ENCODE results near the gene NFKB2. TPM values are rescaled to one million over a fixed set of nuclear protein-coding genes. Genes with fewer than 3 reads are reported as not detected.
A peak's percentile ranks its signal among the peaks of the same experiment; 100 is the strongest.

The NFKB2 gene
- total and polyA plus RNA-seq, 10 donors, result 34.7 to 161 (median 57.1) TPM

DNA sequence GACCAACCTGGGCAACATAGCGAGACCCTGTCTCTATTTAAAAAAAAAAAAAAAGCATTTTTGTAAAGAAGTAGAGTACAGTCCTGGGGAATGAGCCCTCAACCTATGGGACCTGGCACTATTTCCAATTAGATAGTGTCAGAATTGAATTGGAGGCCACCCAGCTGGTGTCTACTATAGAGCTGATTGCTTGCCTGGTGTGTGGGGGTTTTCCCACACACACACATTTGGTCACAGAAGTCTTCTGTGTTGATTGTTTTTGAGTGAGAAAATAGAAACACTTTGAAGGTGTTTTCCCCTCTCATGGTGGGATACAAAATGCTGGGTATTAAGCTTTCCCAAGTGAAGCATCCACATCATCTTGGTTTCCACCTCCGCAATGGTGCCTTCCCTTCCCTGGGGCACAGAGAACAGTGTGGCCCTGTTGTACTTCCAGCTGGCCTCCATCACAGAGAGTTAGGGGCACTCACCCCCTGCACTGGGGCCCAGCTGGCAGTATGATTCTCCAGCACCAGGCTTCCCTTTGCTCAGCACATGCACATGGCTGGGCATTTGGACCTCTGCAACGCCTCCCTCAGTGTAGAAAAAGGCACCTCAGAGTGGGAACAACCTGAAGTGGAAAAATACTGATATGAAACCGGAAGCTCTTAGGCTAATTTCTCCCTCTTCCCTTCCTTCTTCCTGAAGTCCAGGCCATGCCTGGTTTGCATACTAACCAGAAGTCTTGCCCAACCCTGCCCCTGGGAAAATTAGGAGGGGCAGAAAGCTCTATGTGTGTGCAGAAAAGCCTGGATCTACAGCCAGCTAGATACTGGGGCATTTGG is 10.7 kb upstream of the NFKB2 start:
- intact Hi-C loops (cut with DNase I; ENCODE audit: low total_unique reads), result no loop called here
- H3K4me1 ChIP-seq, result peaks cover 2 to 15% (median 7%) of the 10 kb centered on the region in 6 donors
- H3K27me3 ChIP-seq (replicated peaks in 1 of 7), result no peaks in the 10 kb centered on the region
- WGBS, 5 donors, result 62 to 76% (median 68%) methylated on average over 4 of the region's 4 CpGs
- peaks cover 3 to 40% (median 32%) of the 10 kb centered on the region in 6 donors for H3K36me3 ChIP-seq
- H3K27ac ChIP-seq, result peak overlapping the region in 2 of 8 donors; percentile 16 to 48
- peak; percentile 28 for DNase-seq
- no peak overlapping the region for H3K4me3 ChIP-seq
- H3K9me3 ChIP-seq, result no peaks in the 10 kb centered on the region
- TF ChIP-seq POLR2AphosphoS5 (IDR thresholded peaks at IDR 0.05) (no peak), POLR2A (IDR thresholded peaks at IDR 0.05) (no peak)
- TF ChIP-seq, protein P1, sequence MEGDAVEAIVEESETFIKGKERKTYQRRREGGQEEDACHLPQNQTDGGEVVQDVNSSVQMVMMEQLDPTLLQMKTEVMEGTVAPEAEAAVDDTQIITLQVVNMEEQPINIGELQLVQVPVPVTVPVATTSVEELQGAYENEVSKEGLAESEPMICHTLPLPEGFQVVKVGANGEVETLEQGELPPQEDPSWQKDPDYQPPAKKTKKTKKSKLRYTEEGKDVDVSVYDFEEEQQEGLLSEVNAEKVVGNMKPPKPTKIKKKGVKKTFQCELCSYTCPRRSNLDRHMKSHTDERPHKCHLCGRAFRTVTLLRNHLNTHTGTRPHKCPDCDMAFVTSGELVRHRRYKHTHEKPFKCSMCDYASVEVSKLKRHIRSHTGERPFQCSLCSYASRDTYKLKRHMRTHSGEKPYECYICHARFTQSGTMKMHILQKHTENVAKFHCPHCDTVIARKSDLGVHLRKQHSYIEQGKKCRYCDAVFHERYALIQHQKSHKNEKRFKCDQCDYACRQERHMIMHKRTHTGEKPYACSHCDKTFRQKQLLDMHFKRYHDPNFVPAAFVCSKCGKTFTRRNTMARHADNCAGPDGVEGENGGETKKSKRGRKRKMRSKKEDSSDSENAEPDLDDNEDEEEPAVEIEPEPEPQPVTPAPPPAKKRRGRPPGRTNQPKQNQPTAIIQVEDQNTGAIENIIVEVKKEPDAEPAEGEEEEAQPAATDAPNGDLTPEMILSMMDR (IDR thresholded peaks at IDR 0.05 in 8 of 11, conservative IDR thresholded peaks at IDR 0.05 in 3 of 11), result no peak

DNA sequence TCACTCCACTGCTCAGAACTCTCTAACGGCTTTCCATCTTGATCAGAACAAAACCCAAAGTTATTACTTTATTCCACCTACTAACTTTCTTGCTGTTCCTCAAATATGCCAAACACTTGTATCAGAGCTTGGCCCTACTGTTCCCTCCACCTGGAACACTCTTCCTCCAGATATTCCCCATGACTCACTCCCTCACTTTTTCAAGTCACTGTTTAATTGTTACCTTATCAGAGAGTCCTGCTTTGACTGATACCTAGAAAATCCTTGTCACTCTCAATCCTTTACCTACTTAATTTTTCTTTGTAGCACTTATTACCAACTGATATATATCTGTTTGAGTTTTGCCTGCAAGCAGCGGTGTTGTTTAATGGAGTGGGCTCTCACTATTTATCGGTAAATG is 5.6 kb upstream of the NFKB2 start:
- DNase-seq, result no peak
- no peaks in the 10 kb centered on the region for H3K27me3 ChIP-seq (replicated peaks in 1 of 7)
- TF ChIP-seq POLR2AphosphoS5 (IDR thresholded peaks at IDR 0.05) (no peak), POLR2A (IDR thresholded peaks at IDR 0.05) (no peak)
- TF ChIP-seq, protein P1 (IDR thresholded peaks at IDR 0.05 in 8 of 11, conservative IDR thresholded peaks at IDR 0.05 in 3 of 11), result no peak
- H3K4me1 ChIP-seq, result peaks cover 7 to 32% (median 14%) of the 10 kb centered on the region in 6 donors
- H3K27ac ChIP-seq, result no peak overlapping the region
- intact Hi-C loops (cut with DNase I; ENCODE audit: low total_unique reads), result loop anchor here (10.0 kb wide), 2 partner anchors 85 to 195 kb away; no protein-coding TSS in a partner anchor
- H3K4me3 ChIP-seq, result no peak overlapping the region
- H3K36me3 ChIP-seq, result no peaks in the 10 kb centered on the region
- no peaks in the 10 kb centered on the region for H3K9me3 ChIP-seq
- WGBS, 5 donors, result 89 to 99% (median 94%) methylated on average over 3 of the region's 3 CpGs

DNA sequence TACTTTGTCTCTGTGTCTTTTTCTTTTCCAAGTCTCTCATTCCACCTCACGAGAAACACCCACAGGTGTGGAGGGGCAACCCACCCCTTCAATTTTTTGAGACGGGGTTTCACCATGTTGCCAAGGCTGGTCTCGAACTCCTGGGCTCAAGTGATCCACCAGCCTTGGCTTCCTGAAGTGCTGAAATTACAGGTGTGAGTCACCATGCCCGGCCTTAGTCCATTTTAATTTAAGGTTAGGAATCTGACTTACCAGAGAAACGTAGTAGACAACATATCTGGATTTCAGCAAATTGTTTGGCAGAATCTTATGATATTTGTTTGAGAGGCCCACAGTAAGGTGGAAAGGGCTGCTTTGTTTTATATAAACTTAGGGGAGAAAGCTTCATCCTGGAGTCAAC is 3.2 kb upstream of the NFKB2 start:
- Histone ChIP-seq H3K27ac (no peak overlapping the region), H3K4me3 (no peak overlapping the region), H3K27me3 (replicated peaks in 1 of 7) (no peaks in the 10 kb centered on the region), H3K4me1 (peaks cover 17 to 45% (median 26%) of the 10 kb centered on the region in 6 donors), H3K36me3 (peaks cover 0 to 11% (median 9%) of the 10 kb centered on the region in 6 donors), H3K9me3 (no peaks in the 10 kb centered on the region)
- intact Hi-C loops (cut with DNase I; ENCODE audit: low total_unique reads), result loop anchor here (10.0 kb wide), 2 partner anchors 82 to 192 kb away; no protein-coding TSS in a partner anchor
- 88 to 97% (median 94%) methylated on average over 5 of the region's 5 CpGs for WGBS, 5 donors
- peak; percentile 10 for DNase-seq
- TF ChIP-seq POLR2AphosphoS5 (IDR thresholded peaks at IDR 0.05), result no peak
- no peak for TF ChIP-seq POLR2A (IDR thresholded peaks at IDR 0.05)
- TF ChIP-seq, protein P1 (IDR thresholded peaks at IDR 0.05 in 8 of 11, conservative IDR thresholded peaks at IDR 0.05 in 3 of 11), result no peak

All from spleen (tissue), 11 donors.